ENCODE results near the gene AIF1L. TPM values are rescaled to one million over a fixed set of nuclear protein-coding genes. Genes with fewer than 3 reads are reported as not detected.

The AIF1L gene
- total and polyA plus RNA-seq, 4 donors: 0.61 to 1.8 (median 1.2) TPM

DNA sequence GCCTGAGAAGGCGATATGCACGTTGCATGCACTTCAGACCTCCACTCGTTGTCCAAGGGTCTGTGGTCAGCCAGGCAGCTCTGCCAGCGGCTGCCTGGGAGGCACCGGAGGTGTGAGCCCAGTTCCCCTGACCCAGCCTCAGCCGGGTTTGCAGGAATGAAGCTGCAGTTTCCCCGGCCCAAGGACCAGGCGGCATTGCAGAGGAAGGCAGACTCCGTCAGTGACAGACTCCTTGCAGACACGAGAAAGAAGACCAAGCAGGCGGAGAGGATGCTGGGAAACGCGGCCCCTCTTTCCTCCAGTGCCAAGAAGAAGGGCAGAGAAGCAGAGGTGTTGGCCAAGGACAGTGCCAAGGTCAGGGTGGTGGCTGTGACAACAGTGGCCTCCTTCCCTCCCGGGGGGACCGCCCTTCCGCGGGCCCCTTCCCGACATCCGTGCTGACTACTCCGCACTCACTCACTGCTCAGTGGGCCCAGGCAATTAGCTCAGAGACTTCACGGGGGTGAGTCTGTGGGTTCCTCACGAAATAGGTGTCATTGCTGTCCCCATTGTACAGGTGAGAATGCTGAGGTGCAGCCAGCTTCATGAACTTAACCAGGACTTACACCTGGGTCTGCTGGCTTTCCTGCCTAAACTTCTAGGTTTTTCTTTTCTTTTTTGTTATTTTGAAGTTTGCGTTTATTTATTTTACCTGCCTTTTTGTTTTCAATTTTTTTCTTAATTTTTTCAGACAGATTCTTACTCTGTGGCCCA, 10.8 kb upstream of the AIF1L start:
- WGBS: 79% methylated on average over 23 of the region's 23 CpGs
- Histone ChIP-seq H3K4me3 (ENCODE audit: low read depth in 1 of 3, low read length in 3 of 3) (no peak overlapping the region), H3K27me3 (ENCODE audit: control insufficient read depth in 4 of 4, insufficient read depth in 4 of 4, low read length in 3 of 4) (no peaks in the 10 kb centered on the region), H3K27ac (ENCODE audit: low read depth in 1 of 2, low read length in 2 of 2) (no peak overlapping the region), H3K36me3 (ENCODE audit: control insufficient read depth in 4 of 4, insufficient read depth in 3 of 4, low read depth in 1 of 4, low read length in 3 of 4) (no peaks in the 10 kb centered on the region), H3K4me1 (ENCODE audit: control insufficient read depth in 4 of 4, insufficient read depth in 4 of 4, low read length in 3 of 4) (no peaks in the 10 kb centered on the region), H3K9me3 (ENCODE audit: control insufficient read depth in 4 of 4, low read length in 3 of 4) (no peaks in the 10 kb centered on the region), H3K9ac (ENCODE audit: low read depth in 1 of 2, low read length in 2 of 2) (no peak overlapping the region)
- DNase-seq (ENCODE audit: low spot score): no peak
- TF ChIP-seq, protein P1, sequence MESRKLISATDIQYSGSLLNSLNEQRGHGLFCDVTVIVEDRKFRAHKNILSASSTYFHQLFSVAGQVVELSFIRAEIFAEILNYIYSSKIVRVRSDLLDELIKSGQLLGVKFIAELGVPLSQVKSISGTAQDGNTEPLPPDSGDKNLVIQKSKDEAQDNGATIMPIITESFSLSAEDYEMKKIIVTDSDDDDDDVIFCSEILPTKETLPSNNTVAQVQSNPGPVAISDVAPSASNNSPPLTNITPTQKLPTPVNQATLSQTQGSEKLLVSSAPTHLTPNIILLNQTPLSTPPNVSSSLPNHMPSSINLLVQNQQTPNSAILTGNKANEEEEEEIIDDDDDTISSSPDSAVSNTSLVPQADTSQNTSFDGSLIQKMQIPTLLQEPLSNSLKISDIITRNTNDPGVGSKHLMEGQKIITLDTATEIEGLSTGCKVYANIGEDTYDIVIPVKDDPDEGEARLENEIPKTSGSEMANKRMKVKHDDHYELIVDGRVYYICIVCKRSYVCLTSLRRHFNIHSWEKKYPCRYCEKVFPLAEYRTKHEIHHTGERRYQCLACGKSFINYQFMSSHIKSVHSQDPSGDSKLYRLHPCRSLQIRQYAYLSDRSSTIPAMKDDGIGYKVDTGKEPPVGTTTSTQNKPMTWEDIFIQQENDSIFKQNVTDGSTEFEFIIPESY (IDR thresholded peaks at IDR 0.05): no peak
- no peak for TF ChIP-seq HNF4A (conservative IDR thresholded peaks at IDR 0.05)
- TF ChIP-seq RXRA (IDR thresholded peaks at IDR 0.05): no peak
- TF ChIP-seq TAF1 (conservative IDR thresholded peaks at IDR 0.05): no peak
- TF ChIP-seq, protein P2, sequence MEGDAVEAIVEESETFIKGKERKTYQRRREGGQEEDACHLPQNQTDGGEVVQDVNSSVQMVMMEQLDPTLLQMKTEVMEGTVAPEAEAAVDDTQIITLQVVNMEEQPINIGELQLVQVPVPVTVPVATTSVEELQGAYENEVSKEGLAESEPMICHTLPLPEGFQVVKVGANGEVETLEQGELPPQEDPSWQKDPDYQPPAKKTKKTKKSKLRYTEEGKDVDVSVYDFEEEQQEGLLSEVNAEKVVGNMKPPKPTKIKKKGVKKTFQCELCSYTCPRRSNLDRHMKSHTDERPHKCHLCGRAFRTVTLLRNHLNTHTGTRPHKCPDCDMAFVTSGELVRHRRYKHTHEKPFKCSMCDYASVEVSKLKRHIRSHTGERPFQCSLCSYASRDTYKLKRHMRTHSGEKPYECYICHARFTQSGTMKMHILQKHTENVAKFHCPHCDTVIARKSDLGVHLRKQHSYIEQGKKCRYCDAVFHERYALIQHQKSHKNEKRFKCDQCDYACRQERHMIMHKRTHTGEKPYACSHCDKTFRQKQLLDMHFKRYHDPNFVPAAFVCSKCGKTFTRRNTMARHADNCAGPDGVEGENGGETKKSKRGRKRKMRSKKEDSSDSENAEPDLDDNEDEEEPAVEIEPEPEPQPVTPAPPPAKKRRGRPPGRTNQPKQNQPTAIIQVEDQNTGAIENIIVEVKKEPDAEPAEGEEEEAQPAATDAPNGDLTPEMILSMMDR (IDR thresholded peaks at IDR 0.05; ENCODE audit: low read depth, low read length, missing input control): no peak
- TF ChIP-seq FOXA2 (IDR thresholded peaks at IDR 0.05): no peak
- TF ChIP-seq NR2F2 (IDR thresholded peaks at IDR 0.05): no peak
- no peak for TF ChIP-seq YY1 (IDR thresholded peaks at IDR 0.05)
- no peak for TF ChIP-seq JUND (IDR thresholded peaks at IDR 0.05)

DNA sequence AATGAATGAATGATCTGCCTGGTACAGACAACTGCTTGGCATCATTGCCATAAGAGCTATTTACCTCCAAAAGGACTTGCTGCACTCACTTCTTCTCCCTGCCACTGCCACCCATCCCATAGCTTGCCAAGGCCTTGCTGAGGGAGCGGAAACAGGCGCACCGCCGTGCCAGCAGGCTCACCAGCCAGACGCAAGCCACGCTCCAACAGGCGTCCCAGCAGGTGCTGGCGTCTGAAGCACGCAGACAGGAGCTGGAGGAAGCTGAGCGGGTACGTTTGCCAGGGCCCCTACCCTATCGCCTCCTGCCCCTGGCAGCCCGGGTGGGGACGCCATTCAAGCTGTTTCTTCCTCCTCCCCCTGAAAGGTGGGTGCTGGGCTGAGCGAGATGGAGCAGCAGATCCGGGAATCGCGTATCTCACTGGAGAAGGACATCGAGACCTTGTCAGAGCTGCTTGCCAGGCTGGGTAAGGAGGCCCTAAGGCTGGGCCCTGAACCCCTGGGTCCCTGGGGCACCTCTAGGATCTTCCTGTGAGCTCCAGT, 8.9 kb upstream of the AIF1L start:
- Histone ChIP-seq H3K4me3 (ENCODE audit: low read depth in 1 of 3, low read length in 3 of 3) (no peak overlapping the region), H3K4me1 (ENCODE audit: control insufficient read depth in 4 of 4, insufficient read depth in 4 of 4, low read length in 3 of 4) (no peaks in the 10 kb centered on the region), H3K9me3 (ENCODE audit: control insufficient read depth in 4 of 4, low read length in 3 of 4) (no peaks in the 10 kb centered on the region), H3K27ac (ENCODE audit: low read depth in 1 of 2, low read length in 2 of 2) (no peak overlapping the region), H3K9ac (ENCODE audit: low read depth in 1 of 2, low read length in 2 of 2) (no peak overlapping the region), H3K36me3 (ENCODE audit: control insufficient read depth in 4 of 4, insufficient read depth in 3 of 4, low read depth in 1 of 4, low read length in 3 of 4) (no peaks in the 10 kb centered on the region), H3K27me3 (ENCODE audit: control insufficient read depth in 4 of 4, insufficient read depth in 4 of 4, low read length in 3 of 4) (no peaks in the 10 kb centered on the region)
- no peak for TF ChIP-seq FOXA2 (IDR thresholded peaks at IDR 0.05)
- no peak for TF ChIP-seq TAF1 (conservative IDR thresholded peaks at IDR 0.05)
- no peak for TF ChIP-seq HNF4A (conservative IDR thresholded peaks at IDR 0.05)
- TF ChIP-seq FOXA1 (IDR thresholded peaks at IDR 0.05): no peak
- TF ChIP-seq YY1 (IDR thresholded peaks at IDR 0.05): no peak
- no peak for TF ChIP-seq NR2F2 (IDR thresholded peaks at IDR 0.05)
- no peak for TF ChIP-seq EGR1 (IDR thresholded peaks at IDR 0.05; ENCODE audit: low read depth in 2 of 2)
- TF ChIP-seq, protein P1 (IDR thresholded peaks at IDR 0.05): no peak
- TF ChIP-seq, protein P3, sequence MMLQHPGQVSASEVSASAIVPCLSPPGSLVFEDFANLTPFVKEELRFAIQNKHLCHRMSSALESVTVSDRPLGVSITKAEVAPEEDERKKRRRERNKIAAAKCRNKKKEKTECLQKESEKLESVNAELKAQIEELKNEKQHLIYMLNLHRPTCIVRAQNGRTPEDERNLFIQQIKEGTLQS (IDR thresholded peaks at IDR 0.05): no peak
- no peak for TF ChIP-seq RXRA (IDR thresholded peaks at IDR 0.05)
- no peak for TF ChIP-seq SP1 (IDR thresholded peaks at IDR 0.05)
- TF ChIP-seq, protein P2 (IDR thresholded peaks at IDR 0.05; ENCODE audit: low read depth, low read length, missing input control): no peak
- TF ChIP-seq, protein P4, sequence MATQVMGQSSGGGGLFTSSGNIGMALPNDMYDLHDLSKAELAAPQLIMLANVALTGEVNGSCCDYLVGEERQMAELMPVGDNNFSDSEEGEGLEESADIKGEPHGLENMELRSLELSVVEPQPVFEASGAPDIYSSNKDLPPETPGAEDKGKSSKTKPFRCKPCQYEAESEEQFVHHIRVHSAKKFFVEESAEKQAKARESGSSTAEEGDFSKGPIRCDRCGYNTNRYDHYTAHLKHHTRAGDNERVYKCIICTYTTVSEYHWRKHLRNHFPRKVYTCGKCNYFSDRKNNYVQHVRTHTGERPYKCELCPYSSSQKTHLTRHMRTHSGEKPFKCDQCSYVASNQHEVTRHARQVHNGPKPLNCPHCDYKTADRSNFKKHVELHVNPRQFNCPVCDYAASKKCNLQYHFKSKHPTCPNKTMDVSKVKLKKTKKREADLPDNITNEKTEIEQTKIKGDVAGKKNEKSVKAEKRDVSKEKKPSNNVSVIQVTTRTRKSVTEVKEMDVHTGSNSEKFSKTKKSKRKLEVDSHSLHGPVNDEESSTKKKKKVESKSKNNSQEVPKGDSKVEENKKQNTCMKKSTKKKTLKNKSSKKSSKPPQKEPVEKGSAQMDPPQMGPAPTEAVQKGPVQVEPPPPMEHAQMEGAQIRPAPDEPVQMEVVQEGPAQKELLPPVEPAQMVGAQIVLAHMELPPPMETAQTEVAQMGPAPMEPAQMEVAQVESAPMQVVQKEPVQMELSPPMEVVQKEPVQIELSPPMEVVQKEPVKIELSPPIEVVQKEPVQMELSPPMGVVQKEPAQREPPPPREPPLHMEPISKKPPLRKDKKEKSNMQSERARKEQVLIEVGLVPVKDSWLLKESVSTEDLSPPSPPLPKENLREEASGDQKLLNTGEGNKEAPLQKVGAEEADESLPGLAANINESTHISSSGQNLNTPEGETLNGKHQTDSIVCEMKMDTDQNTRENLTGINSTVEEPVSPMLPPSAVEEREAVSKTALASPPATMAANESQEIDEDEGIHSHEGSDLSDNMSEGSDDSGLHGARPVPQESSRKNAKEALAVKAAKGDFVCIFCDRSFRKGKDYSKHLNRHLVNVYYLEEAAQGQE (IDR thresholded peaks at IDR 0.05): no peak
- WGBS: 89% methylated on average over 19 of the region's 19 CpGs
- no peak for DNase-seq (ENCODE audit: low spot score)
